22Rv1 (cell line): ENCODE measurements around the gene MBD3L2.
"Not testable (repeated sequence)": the region's sequence is repeated elsewhere in the genome, so short reads cannot be mapped to it uniquely, and the experiment has no call there.

Experiments used
- ZFX ChIP-seq: fragments of 450-650 bp; IDR thresholded peaks from 2 replicates; pipeline ENCODE4 v1.6.1; 2017; ENCODE audit warnings: antibody characterized with exemption, borderline replicate concordance
- TF ChIP-seq, protein P1 (sequence below): fragments of 450-650 bp; IDR thresholded peaks from 2 replicates; pipeline ENCODE4 v1.5.1; 2017; ENCODE audit warnings: mild to moderate bottlenecking

DNA sequence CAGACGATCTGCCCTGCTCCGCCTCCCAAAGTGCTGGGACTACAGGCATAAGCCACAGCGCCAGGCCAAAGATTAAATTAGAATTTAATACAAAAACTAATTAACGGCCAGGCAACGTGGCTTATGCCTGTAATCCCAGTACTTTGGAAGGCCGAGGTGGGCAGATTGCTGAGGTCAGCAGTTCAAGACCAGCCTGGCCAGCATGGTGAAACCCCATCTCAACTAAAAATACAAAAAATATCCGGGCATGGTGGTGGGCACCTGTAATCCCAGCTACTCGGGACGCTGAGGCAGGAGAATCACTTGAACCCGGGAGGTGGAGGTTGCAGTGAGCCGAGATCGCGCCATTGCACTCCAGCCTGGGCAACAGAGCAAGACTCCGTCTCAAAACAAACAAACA lies 6.6 kb downstream of the MBD3L2 start:
- TF ChIP-seq, protein P1, sequence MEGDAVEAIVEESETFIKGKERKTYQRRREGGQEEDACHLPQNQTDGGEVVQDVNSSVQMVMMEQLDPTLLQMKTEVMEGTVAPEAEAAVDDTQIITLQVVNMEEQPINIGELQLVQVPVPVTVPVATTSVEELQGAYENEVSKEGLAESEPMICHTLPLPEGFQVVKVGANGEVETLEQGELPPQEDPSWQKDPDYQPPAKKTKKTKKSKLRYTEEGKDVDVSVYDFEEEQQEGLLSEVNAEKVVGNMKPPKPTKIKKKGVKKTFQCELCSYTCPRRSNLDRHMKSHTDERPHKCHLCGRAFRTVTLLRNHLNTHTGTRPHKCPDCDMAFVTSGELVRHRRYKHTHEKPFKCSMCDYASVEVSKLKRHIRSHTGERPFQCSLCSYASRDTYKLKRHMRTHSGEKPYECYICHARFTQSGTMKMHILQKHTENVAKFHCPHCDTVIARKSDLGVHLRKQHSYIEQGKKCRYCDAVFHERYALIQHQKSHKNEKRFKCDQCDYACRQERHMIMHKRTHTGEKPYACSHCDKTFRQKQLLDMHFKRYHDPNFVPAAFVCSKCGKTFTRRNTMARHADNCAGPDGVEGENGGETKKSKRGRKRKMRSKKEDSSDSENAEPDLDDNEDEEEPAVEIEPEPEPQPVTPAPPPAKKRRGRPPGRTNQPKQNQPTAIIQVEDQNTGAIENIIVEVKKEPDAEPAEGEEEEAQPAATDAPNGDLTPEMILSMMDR, result not testable (repeated sequence)
- TF ChIP-seq ZFX, result not testable (repeated sequence)
